Uterus (tissue), 2 donors: ENCODE measurements around the gene CFAP20DC.

ENCODE experiments used
- CTCF ChIP-seq, 4 experiments: fragments of 200-600 bp in 2 of 4; fragments of 450-650 bp in 2 of 4; sonication (generic) in 2 of 4; IDR thresholded peaks; one replicate each; pipeline ENCODE4 v1.5.1; 2016 to 2019; ENCODE audit warnings: antibody characterized with exemption in 4 of 4, mild to moderate bottlenecking in 2 of 4, moderate library complexity in 1 of 4
- POLR2A ChIP-seq, 2 donors: fragments of 450-650 bp; IDR thresholded peaks; one replicate each; pipeline ENCODE4 v1.6.1; 2016; ENCODE audit warnings: antibody characterized with exemption in 2 of 2, mild to moderate bottlenecking in 1 of 2, moderate library complexity in 1 of 2

GRCh38 chr3:58899953-58900298 lies 149.9 kb downstream of the CFAP20DC start:
- TF ChIP-seq CTCF (IDR thresholded peaks at IDR 0.05) = no peak
- TF ChIP-seq POLR2A (IDR thresholded peaks at IDR 0.05) = no peak
